HFFc6 (cell line): ENCODE data around the gene CXCL14. TPM values are rescaled to one million over a fixed set of nuclear protein-coding genes. Genes with fewer than 3 reads are reported as not detected.

Experiments used
- DNase-seq: peaks from one replicate; pipeline ENCODE4 v3.0.0-alpha.2; 2018
- H3K27ac Mint-ChIP-seq: 2 replicates; pipeline ENCODE4 v1.8.0; 2020; ENCODE audit warnings: mild to moderate bottlenecking, mixed read lengths
- H3K27me3 Mint-ChIP-seq: 2 replicates; pipeline ENCODE4 v1.8.0; 2021; ENCODE audit warnings: mild to moderate bottlenecking, moderate library complexity, mixed read lengths; ENCODE audit not compliant: insufficient read depth
- H3K36me3 Mint-ChIP-seq: 2 replicates; pipeline ENCODE4 v1.8.0; 2021; ENCODE audit warnings: low read depth, mixed read lengths
- H3K4me1 Mint-ChIP-seq: 2 replicates; pipeline ENCODE4 v1.8.0; 2020; ENCODE audit warnings: low read depth, mixed read lengths
- H3K4me3 Mint-ChIP-seq: 2 replicates; pipeline ENCODE4 v1.8.0; 2020; ENCODE audit warnings: mild to moderate bottlenecking, moderate library complexity, mixed read lengths
- H3K9me3 Mint-ChIP-seq: 2 replicates; pipeline ENCODE4 v1.8.0; 2020; ENCODE audit warnings: mild to moderate bottlenecking, mixed read lengths
- total RNA-seq, 6 experiments: library from RNA; stranded (reverse); fragmentation: NEBNext Ultra II Directional; extraction: Animal tissue kit (Norgen Biotek cat#: 25700); gene quantifications; 2 replicates in 1 of 6; 3 replicates in 5 of 6; pipeline ENCODE4 v1.2.3, GENCODE V29; 2021
- TF ChIP-seq, protein P1 (sequence below): fragments of 200-600 bp; sonication (generic); IDR thresholded peaks from 2 replicates; pipeline ENCODE4 v1.5.0; 2021; ENCODE audit warnings: antibody characterized with exemption, mild to moderate bottlenecking

CXCL14 gene
- total RNA-seq, 6 experiments from 2014 or later: 0.17 TPM; not detected in 5

DNA sequence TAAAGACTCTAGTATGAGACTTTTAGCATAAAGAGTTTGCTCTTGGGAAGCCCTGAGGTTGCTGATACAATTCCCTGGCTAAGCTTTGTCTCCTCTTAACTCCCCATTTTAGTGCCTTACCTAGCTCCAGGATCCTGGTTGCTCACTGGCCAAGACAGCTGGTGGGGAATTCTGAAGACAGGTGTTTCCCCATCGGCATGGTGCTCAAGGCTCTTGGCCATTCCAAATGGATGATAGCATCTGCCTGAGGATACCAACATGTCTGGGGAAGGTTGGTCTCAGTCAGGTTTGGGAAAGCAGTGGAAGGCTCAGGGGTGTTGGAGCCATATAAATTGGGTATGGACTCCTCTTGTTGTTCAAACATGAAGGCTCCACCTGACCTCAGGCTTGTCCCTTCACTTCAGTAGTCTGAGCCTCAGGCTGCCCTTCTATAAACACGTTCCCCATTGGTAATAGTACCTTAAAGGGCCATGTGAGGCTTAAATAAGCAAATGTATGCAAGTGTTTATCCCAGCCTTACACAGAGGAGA lies 44.5 kb upstream of the CXCL14 start:
- H3K27ac Mint-ChIP-seq: no peak overlapping the region
- H3K4me1 Mint-ChIP-seq: no peaks in the 10 kb centered on the region
- H3K4me3 Mint-ChIP-seq: no peak overlapping the region
- peaks cover 5% of the 10 kb centered on the region for H3K9me3 Mint-ChIP-seq
- TF ChIP-seq, protein P1, sequence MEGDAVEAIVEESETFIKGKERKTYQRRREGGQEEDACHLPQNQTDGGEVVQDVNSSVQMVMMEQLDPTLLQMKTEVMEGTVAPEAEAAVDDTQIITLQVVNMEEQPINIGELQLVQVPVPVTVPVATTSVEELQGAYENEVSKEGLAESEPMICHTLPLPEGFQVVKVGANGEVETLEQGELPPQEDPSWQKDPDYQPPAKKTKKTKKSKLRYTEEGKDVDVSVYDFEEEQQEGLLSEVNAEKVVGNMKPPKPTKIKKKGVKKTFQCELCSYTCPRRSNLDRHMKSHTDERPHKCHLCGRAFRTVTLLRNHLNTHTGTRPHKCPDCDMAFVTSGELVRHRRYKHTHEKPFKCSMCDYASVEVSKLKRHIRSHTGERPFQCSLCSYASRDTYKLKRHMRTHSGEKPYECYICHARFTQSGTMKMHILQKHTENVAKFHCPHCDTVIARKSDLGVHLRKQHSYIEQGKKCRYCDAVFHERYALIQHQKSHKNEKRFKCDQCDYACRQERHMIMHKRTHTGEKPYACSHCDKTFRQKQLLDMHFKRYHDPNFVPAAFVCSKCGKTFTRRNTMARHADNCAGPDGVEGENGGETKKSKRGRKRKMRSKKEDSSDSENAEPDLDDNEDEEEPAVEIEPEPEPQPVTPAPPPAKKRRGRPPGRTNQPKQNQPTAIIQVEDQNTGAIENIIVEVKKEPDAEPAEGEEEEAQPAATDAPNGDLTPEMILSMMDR: no peak
- peaks cover 4% of the 10 kb centered on the region for H3K27me3 Mint-ChIP-seq
- DNase-seq: no peak
- H3K36me3 Mint-ChIP-seq: no peaks in the 10 kb centered on the region; the same call in 1 of the 2 replicates

DNA sequence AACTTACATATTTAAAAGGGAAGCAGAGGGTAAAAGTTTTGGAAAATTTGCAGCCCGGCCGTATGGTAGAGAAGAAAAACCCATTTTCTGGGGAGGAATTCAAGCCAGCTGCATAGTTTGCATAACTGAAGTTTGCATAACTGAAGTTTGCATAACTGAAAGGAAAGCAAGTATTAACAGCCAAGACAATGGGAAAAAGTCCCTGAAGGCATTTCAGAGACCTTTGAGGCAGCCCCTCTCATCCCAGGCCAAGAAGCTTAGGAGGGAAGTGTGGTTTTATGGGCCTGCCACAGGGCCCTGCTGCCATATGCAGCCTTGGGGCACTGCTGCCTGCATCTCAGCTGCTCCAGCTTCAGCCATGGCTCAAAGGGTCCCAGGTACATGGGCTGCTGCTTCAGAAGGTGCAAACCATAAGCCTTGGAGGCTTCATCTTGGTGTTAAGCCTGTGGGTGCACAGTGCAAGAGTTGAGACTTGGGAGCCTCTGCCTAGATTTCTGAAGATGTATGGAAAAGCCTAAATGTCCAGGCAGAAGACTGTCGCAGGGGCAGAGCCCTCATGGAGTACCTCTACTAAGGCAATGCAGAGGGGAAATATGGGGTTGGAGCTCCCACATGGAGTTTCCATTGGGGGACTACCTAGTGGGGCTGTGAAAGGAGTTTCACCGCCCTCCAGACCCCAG lies 36.9 kb upstream of the CXCL14 start:
- no peak for DNase-seq
- Mint-ChIP-seq H3K4me3 (no peak overlapping the region), H3K4me1 (no peaks in the 10 kb centered on the region), H3K27ac (no peak overlapping the region), H3K36me3 (no peaks in the 10 kb centered on the region; the same call in 1 of the 2 replicates), H3K9me3 (peaks cover 5% of the 10 kb centered on the region), H3K27me3 (peaks cover 5% of the 10 kb centered on the region)
- TF ChIP-seq, protein P1: no peak

DNA sequence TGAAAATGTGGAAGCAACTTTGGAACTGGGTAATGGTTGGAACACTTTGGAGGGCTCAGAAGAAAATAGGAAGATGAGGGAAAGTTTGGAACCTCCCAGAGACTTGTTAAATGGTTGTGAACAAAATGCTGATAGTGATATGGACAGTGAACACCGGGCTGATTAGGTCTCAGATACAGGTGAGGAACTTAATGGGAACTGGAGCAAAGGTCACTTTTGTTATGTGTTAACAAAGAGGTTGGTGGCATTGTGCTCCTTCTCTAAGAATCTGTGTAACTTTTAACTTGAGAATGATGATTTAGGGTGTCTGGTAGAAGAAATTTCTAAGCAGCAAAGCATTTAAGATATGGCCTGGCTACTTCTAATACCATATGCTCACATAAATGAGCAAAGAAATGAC lies 36.4 kb upstream of the CXCL14 start:
- H3K27me3 Mint-ChIP-seq: peaks cover 5% of the 10 kb centered on the region
- no peaks in the 10 kb centered on the region; the same call in 1 of the 2 replicates for H3K36me3 Mint-ChIP-seq
- no peak overlapping the region for H3K4me3 Mint-ChIP-seq
- H3K27ac Mint-ChIP-seq: no peak overlapping the region
- H3K4me1 Mint-ChIP-seq: no peaks in the 10 kb centered on the region
- DNase-seq: no peak
- H3K9me3 Mint-ChIP-seq: peaks cover 5% of the 10 kb centered on the region
- TF ChIP-seq, protein P1: no peak

DNA sequence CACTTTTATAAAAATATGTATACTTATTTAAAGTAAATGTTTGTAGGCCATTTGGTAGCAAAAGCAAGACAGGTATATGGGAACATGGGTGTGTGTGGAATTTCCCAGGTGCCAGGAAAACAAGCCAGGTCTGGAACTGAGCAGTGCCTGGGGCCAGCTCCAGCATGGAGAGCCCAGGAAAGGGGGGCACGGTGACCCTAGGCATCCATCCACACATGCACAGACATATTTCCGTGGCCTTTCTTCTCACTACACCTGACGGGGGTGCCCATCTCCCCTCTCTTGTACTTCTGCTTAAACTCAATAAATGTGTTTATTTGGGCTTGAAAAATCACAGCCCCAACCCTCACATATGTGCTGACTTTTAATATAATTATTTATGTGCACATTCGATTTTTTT lies 31.2 kb upstream of the CXCL14 start:
- Mint-ChIP-seq H3K27ac (no peak overlapping the region), H3K27me3 (peaks cover 19% of the 10 kb centered on the region; the same call in 1 of the 2 replicates), H3K36me3 (no peaks in the 10 kb centered on the region), H3K4me3 (no peak overlapping the region), H3K9me3 (no peaks in the 10 kb centered on the region), H3K4me1 (no peaks in the 10 kb centered on the region)
- DNase-seq: no peak
- TF ChIP-seq, protein P1: no peak

DNA sequence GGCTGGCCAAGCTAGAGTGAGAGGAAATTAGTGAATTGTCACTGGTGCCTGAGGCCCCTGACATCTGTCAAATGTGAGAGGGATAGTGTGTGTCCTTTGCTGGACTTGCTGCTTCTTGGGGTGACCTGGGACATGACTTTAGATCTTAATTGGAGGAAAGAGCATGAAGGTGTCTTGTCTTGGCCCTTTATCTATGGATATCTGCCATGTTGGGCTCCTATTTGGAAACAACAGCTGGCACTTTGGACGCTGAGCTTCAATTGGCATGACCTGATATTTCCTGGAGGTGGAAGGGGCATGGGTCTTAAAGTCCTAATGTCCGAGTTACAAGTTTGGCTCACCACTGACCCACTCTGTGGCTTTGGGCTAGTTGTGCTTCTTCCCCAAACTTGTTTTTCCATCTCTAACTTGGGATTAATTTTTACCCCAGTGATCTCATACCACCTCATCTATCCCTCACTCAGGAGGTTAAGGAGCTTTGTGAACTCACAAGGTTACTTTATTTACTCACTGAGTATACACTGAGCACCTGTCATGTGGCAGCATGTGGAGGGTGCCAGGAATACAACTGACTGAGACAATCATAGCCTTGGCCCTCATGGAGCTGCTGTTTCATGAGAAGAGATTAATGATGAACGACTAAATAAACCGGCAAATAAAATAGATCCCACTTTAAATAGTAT lies 30.1 kb upstream of the CXCL14 start:
- no peaks in the 10 kb centered on the region for H3K9me3 Mint-ChIP-seq
- H3K36me3 Mint-ChIP-seq: no peaks in the 10 kb centered on the region
- H3K27ac Mint-ChIP-seq: no peak overlapping the region
- no peaks in the 10 kb centered on the region for H3K4me1 Mint-ChIP-seq
- TF ChIP-seq, protein P1: no peak
- peaks cover 22% of the 10 kb centered on the region for H3K27me3 Mint-ChIP-seq
- no peak overlapping the region for H3K4me3 Mint-ChIP-seq
- no peak for DNase-seq
